ENCODE data around the gene CLDN19. TPM values are rescaled to one million over a fixed set of nuclear protein-coding genes. Genes with fewer than 3 reads are reported as not detected.

The CLDN19 gene
- total RNA-seq, 1 experiment from 2014 or later, result 0.05 TPM

- POLR2A ChIA-PET, result no interaction called here
- TF ChIP-seq TCF7L2 (IDR thresholded peaks at IDR 0.05; ENCODE audit: low read depth, low read length) (no peak), POLR2AphosphoS5 (IDR thresholded peaks at IDR 0.05; ENCODE audit: low read depth, low read length) (no peak)
- intact Hi-C loops (cut with micrococcal nuclease; ENCODE audit: unreplicated experiment), result no loop called here
Measured at GRCh38 chr1:42773420-42773819, 33.4 kb upstream of the CLDN19 start.

GRCh38 chr1:42769811-42770210 lies 29.8 kb upstream of the CLDN19 start:
- Histone ChIP-seq H3K9me3 (ENCODE audit: control insufficient read depth, insufficient read depth, low read depth, low read length) (no peaks in the 10 kb centered on the region), H3K27me3 (ENCODE audit: control insufficient read depth, insufficient read depth, low read length) (no peaks in the 10 kb centered on the region), H3K4me1 (ENCODE audit: control insufficient read depth, insufficient read depth, low read length) (peaks cover 11% of the 10 kb centered on the region), H3K27ac (ENCODE audit: low read length) (no peak overlapping the region), H3K36me3 (ENCODE audit: control insufficient read depth, insufficient read depth, low read length) (no peaks in the 10 kb centered on the region; the same call in 1 of the 2 replicates), H3K4me3 (ENCODE audit: low read depth in 2 of 2, low read length in 2 of 2) (no peak overlapping the region)
- ChIA-PET CTCF (no interaction called here), POLR2A (no interaction called here)
- in situ Hi-C loops (cut with HindIII; ENCODE audit: low pct_unique_long_range_greater_than_20kb, low sequenced_read_pairs) (no loop called here), intact Hi-C loops (cut with micrococcal nuclease; ENCODE audit: unreplicated experiment) (no loop called here)
- TF ChIP-seq POLR2AphosphoS5 (IDR thresholded peaks at IDR 0.05; ENCODE audit: low read depth, low read length) (no peak), SIN3A (IDR thresholded peaks at IDR 0.05; ENCODE audit: borderline replicate concordance, insufficient read depth, low read depth, low read length) (no peak), TCF7L2 (IDR thresholded peaks at IDR 0.05; ENCODE audit: low read depth, low read length) (no peak)
- TF ChIP-seq, protein P1, sequence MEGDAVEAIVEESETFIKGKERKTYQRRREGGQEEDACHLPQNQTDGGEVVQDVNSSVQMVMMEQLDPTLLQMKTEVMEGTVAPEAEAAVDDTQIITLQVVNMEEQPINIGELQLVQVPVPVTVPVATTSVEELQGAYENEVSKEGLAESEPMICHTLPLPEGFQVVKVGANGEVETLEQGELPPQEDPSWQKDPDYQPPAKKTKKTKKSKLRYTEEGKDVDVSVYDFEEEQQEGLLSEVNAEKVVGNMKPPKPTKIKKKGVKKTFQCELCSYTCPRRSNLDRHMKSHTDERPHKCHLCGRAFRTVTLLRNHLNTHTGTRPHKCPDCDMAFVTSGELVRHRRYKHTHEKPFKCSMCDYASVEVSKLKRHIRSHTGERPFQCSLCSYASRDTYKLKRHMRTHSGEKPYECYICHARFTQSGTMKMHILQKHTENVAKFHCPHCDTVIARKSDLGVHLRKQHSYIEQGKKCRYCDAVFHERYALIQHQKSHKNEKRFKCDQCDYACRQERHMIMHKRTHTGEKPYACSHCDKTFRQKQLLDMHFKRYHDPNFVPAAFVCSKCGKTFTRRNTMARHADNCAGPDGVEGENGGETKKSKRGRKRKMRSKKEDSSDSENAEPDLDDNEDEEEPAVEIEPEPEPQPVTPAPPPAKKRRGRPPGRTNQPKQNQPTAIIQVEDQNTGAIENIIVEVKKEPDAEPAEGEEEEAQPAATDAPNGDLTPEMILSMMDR (IDR thresholded peaks at IDR 0.05), result no peak
- TF ChIP-seq, protein P2, sequence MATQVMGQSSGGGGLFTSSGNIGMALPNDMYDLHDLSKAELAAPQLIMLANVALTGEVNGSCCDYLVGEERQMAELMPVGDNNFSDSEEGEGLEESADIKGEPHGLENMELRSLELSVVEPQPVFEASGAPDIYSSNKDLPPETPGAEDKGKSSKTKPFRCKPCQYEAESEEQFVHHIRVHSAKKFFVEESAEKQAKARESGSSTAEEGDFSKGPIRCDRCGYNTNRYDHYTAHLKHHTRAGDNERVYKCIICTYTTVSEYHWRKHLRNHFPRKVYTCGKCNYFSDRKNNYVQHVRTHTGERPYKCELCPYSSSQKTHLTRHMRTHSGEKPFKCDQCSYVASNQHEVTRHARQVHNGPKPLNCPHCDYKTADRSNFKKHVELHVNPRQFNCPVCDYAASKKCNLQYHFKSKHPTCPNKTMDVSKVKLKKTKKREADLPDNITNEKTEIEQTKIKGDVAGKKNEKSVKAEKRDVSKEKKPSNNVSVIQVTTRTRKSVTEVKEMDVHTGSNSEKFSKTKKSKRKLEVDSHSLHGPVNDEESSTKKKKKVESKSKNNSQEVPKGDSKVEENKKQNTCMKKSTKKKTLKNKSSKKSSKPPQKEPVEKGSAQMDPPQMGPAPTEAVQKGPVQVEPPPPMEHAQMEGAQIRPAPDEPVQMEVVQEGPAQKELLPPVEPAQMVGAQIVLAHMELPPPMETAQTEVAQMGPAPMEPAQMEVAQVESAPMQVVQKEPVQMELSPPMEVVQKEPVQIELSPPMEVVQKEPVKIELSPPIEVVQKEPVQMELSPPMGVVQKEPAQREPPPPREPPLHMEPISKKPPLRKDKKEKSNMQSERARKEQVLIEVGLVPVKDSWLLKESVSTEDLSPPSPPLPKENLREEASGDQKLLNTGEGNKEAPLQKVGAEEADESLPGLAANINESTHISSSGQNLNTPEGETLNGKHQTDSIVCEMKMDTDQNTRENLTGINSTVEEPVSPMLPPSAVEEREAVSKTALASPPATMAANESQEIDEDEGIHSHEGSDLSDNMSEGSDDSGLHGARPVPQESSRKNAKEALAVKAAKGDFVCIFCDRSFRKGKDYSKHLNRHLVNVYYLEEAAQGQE (IDR thresholded peaks at IDR 0.05; ENCODE audit: insufficient read depth in 1 of 2, low read depth in 2 of 2, low read length in 1 of 2), result no peak
- ATAC-seq (no peak), DNase-seq (ENCODE audit: low read depth, low spot score) (no peak)
- no TSS peak for BruUV-seq (replicated peaks)

More at GRCh38 chr1:42773420-42773819, 33.4 kb upstream of the CLDN19 start:
- Histone ChIP-seq H3K4me3 (ENCODE audit: low read depth in 2 of 2, low read length in 2 of 2) (no peak overlapping the region), H3K4me1 (ENCODE audit: control insufficient read depth, insufficient read depth, low read length) (no peaks in the 10 kb centered on the region), H3K27ac (ENCODE audit: low read length) (no peak overlapping the region), H3K27me3 (ENCODE audit: control insufficient read depth, insufficient read depth, low read length) (no peaks in the 10 kb centered on the region), H3K36me3 (ENCODE audit: control insufficient read depth, insufficient read depth, low read length) (peaks cover 4% of the 10 kb centered on the region; the same call in 1 of the 2 replicates), H3K9me3 (ENCODE audit: control insufficient read depth, insufficient read depth, low read depth, low read length) (no peaks in the 10 kb centered on the region)
- in situ Hi-C loops (cut with HindIII; ENCODE audit: low pct_unique_long_range_greater_than_20kb, low sequenced_read_pairs), result no loop called here
- no peak for DNase-seq (ENCODE audit: low read depth, low spot score)
- CTCF ChIA-PET, result no interaction called here
- no TSS peak for BruUV-seq (replicated peaks)
- no peak for ATAC-seq

DNA sequence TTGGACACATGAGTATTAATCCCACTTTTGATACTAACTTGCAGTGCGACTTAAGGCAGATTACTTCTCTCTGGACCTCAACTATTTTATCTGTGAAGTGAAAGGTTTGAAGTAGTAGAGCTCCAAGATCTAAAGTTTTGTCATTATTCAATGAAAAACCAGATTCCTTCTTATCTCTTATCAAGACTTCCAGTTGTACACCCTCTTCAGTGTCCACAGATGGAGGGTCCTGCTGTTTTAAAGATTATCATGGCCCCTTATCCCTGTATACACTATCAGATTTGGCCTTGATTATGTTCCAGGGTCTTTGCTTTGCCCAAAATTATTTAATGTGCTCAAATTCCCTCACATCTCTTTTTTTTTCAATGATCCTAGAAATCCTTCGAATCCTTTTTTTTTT lies 28.1 kb upstream of the CLDN19 start:
- TF ChIP-seq POLR2AphosphoS5 (IDR thresholded peaks at IDR 0.05; ENCODE audit: low read depth, low read length) (no peak), TCF7L2 (IDR thresholded peaks at IDR 0.05; ENCODE audit: low read depth, low read length) (no peak), SIN3A (IDR thresholded peaks at IDR 0.05; ENCODE audit: borderline replicate concordance, insufficient read depth, low read depth, low read length) (no peak)
- TF ChIP-seq, protein P2 (IDR thresholded peaks at IDR 0.05; ENCODE audit: insufficient read depth in 1 of 2, low read depth in 2 of 2, low read length in 1 of 2), result no peak
- TF ChIP-seq, protein P1 (IDR thresholded peaks at IDR 0.05), result no peak
- CTCF ChIA-PET, result no interaction called here
- Histone ChIP-seq H3K27me3 (ENCODE audit: control insufficient read depth, insufficient read depth, low read length) (no peaks in the 10 kb centered on the region), H3K27ac (ENCODE audit: low read length) (peak overlapping the region; percentile 88; the same call in 1 of the 2 replicates), H3K36me3 (ENCODE audit: control insufficient read depth, insufficient read depth, low read length) (no peaks in the 10 kb centered on the region; the same call in 1 of the 2 replicates), H3K4me3 (ENCODE audit: low read depth in 2 of 2, low read length in 2 of 2) (peak overlapping the region; percentile 90), H3K9me3 (ENCODE audit: control insufficient read depth, insufficient read depth, low read depth, low read length) (no peaks in the 10 kb centered on the region), H3K4me1 (ENCODE audit: control insufficient read depth, insufficient read depth, low read length) (peaks cover 17% of the 10 kb centered on the region)
- BruUV-seq (replicated peaks), result TSS peak; percentile 80
- in situ Hi-C loops (cut with HindIII; ENCODE audit: low pct_unique_long_range_greater_than_20kb, low sequenced_read_pairs), result no loop called here
- intact Hi-C loops (cut with micrococcal nuclease; ENCODE audit: unreplicated experiment), result no loop called here
- POLR2A ChIA-PET, result interaction anchor here (0.6 kb wide), 1 partner anchor 393 kb away, joined by 3 read pairs; no protein-coding TSS in a partner anchor
- DNase-seq (ENCODE audit: low read depth, low spot score), result no peak
- ATAC-seq, result no peak
